ENCODE measurements around the gene TCP11L2. TPM values are rescaled to one million over a fixed set of nuclear protein-coding genes. Genes with fewer than 3 reads are reported as not detected.

The TCP11L2 gene
- total and polyA plus RNA-seq, 2 of the 4 experiments (the other 2 are of a cell fraction), result 7.3 to 32.8 TPM

GRCh38 chr12:106342397-106343213, 40.1 kb downstream of the TCP11L2 start:
- ChIA-PET POLR2A (ENCODE audit: unreplicated experiment) (no interaction called here), CTCF (no interaction called here)
- peak; percentile 75 for DNase-seq
- peak overlapping the region; percentile 11 for H3K14ac ChIP-seq (replicated peaks; ENCODE audit: low read depth, low read length)
- no peak overlapping the region; the same call in 1 of the 2 replicates for H2AK5ac ChIP-seq (ENCODE audit: low read depth, low read length)
- peaks cover 4% of the 10 kb centered on the region for H3K36me3 ChIP-seq (ENCODE audit: control insufficient read depth, insufficient read depth, low read length)
- H2AK9ac ChIP-seq (replicated peaks; ENCODE audit: low read depth, low read length, poor library complexity), result peak overlapping the region; percentile 25
- H2BK20ac ChIP-seq (ENCODE audit: low read depth, low read length), result no peak overlapping the region
- in situ Hi-C loops (cut with MboI; ENCODE audit: low sequenced_read_pairs), result loop anchor here (5.0 kb wide), 1 partner anchor 115 kb away; no protein-coding TSS in a partner anchor
- H2BK5ac ChIP-seq (ENCODE audit: low read depth, low read length, poor library complexity, severe bottlenecking), result no peak overlapping the region
- H3K4me1 ChIP-seq (ENCODE audit: control insufficient read depth, insufficient read depth, low read length), result peaks cover 3% of the 10 kb centered on the region
- no peaks in the 10 kb centered on the region for H3K9me3 ChIP-seq (ENCODE audit: control insufficient read depth, insufficient read depth, low read length)
- H4K20me1 ChIP-seq (ENCODE audit: insufficient read depth, low read length), result no peaks in the 10 kb centered on the region; the same call in 1 of the 2 replicates
- no peak overlapping the region for H3K27ac ChIP-seq (ENCODE audit: insufficient read depth, low read length)
- H3K79me1 ChIP-seq (ENCODE audit: low read depth in 1 of 2, low read length in 2 of 2), result no peaks in the 10 kb centered on the region
- H3K56ac ChIP-seq (ENCODE audit: extremely low read depth, insufficient read depth, low read length), result no peak overlapping the region
- intact Hi-C loops (cut with micrococcal nuclease), result loop anchor here (5.0 kb wide), 1 partner anchor 95 kb away; the partner anchor contains the start of gene CKAP4
- H3K4me3 ChIP-seq (ENCODE audit: insufficient read depth, low read depth, low read length), result peak overlapping the region; percentile 15; the same call in 1 of the 2 replicates
- H4K8ac ChIP-seq (ENCODE audit: low read depth in 2 of 2, low read length in 2 of 2), result no peak overlapping the region
- H3K4ac ChIP-seq (ENCODE audit: low read depth, low read length), result no peak overlapping the region; the same call in 1 of the 2 replicates
- no peak overlapping the region for H2BK120ac ChIP-seq (ENCODE audit: low read depth, low read length)
- H3K9me1 ChIP-seq (ENCODE audit: insufficient read depth, low read length), result peaks cover 4% of the 10 kb centered on the region
- TF ChIP-seq NFE2L2 (IDR thresholded peaks at IDR 0.05; ENCODE audit: low read depth, low read length) (no peak), MAFK (IDR thresholded peaks at IDR 0.05; ENCODE audit: low read depth, low read length) (no peak), CHD1 (IDR thresholded peaks at IDR 0.05; ENCODE audit: low read depth, low read length) (no peak), BHLHE40 (IDR thresholded peaks at IDR 0.05; ENCODE audit: low read depth, low read length) (peak; percentile 31; the same call in 1 of the 2 replicates), MAZ (IDR thresholded peaks at IDR 0.05; ENCODE audit: borderline replicate concordance, low read depth, low read length) (no peak), RCOR1 (IDR thresholded peaks at IDR 0.05; ENCODE audit: insufficient replicate concordance, low read length) (no peak), FOS (IDR thresholded peaks at IDR 0.05; ENCODE audit: low read depth, low read length) (peak; percentile 40; the same call in 1 of the 2 replicates), MXI1 (IDR thresholded peaks at IDR 0.05; ENCODE audit: borderline replicate concordance, low read depth, low read length) (no peak), RFX5 (IDR thresholded peaks at IDR 0.05; ENCODE audit: low read depth, low read length) (no peak), RAD21 (IDR thresholded peaks at IDR 0.05; ENCODE audit: low read length) (no peak)
- TF ChIP-seq, protein P1, sequence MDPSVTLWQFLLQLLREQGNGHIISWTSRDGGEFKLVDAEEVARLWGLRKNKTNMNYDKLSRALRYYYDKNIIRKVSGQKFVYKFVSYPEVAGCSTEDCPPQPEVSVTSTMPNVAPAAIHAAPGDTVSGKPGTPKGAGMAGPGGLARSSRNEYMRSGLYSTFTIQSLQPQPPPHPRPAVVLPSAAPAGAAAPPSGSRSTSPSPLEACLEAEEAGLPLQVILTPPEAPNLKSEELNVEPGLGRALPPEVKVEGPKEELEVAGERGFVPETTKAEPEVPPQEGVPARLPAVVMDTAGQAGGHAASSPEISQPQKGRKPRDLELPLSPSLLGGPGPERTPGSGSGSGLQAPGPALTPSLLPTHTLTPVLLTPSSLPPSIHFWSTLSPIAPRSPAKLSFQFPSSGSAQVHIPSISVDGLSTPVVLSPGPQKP (IDR thresholded peaks at IDR 0.05; ENCODE audit: borderline replicate concordance, low read depth, low read length), result no peak
- no peak overlapping the region for H4K91ac ChIP-seq (ENCODE audit: insufficient read depth, low read depth, low read length)
- no TSS peak for BruUV-seq (replicated peaks)
- H3K27me3 ChIP-seq (ENCODE audit: control insufficient read depth, insufficient read depth, low read length), result no peaks in the 10 kb centered on the region
- dilution Hi-C loops (cut with HindIII; ENCODE audit: low sequenced_read_pairs, unreplicated experiment), result no loop called here
- no peak overlapping the region for H3K23ac ChIP-seq (ENCODE audit: low read depth, low read length)
- peak; percentile 94 for ATAC-seq (ENCODE audit: low read depth)
- no peak overlapping the region; the same call in 2 of the 3 replicates for H2BK15ac ChIP-seq (ENCODE audit: low read depth, low read length)
- no CpG with 5 or more reads among the region's 9 CpGs for WGBS, 2 experiments (ENCODE audit: extremely low coverage in 2 of 2, insufficient read length in 1 of 2)
- no peak overlapping the region for H3K18ac ChIP-seq (ENCODE audit: low read depth, low read length)
- peak overlapping the region; percentile 51; the same call in 1 of the 2 replicates for H3K9ac ChIP-seq (ENCODE audit: low read depth, low read length)
- H3K4me2 ChIP-seq (ENCODE audit: low read depth, low read length), result peak overlapping the region; percentile 69
- no peak overlapping the region for H4K5ac ChIP-seq (ENCODE audit: low read depth, low read length)
- peak overlapping the region; percentile 55 for H2AFZ ChIP-seq (replicated peaks; ENCODE audit: low read length, poor library complexity)

Data from IMR-90 (cell line).